A549 (cell line): ENCODE results near the gene CRTC3. TPM values are rescaled to one million over a fixed set of nuclear protein-coding genes. Genes with fewer than 3 reads are reported as not detected.
A peak's percentile ranks its signal among the peaks of the same experiment; 100 is the strongest.

Experiments
- ATAC-seq, 2 experiments: fragments of 200-7000 bp in 1 of 2; fragments of >200 bp in 1 of 2; cut with Nextera tagmentation in 1 of 2; cut with Tn5 transposase in 1 of 2; 3 replicates each; pipeline versions ENCODE4 v1.8.0 to v1.9.1; 2018 to 2020; ENCODE audit warnings: mild to moderate bottlenecking in 1 of 2, moderate library complexity in 1 of 2
- CTCF ChIA-PET: fragments of 300-600 bp; sonication (Branson Sonifier 250); formaldehyde crosslinking; extraction: SDS; loops from one replicate; lab custom pipeline; 2021; ENCODE audit warnings: antibody characterized with exemption, inconsistent platforms; lab: Yijun Ruan, JAX
- POLR2A ChIA-PET: fragments of 350-600 bp; formaldehyde crosslinking; extraction: SDS; loops from one replicate; lab custom pipeline; 2021; ENCODE audit warnings: antibody characterized with exemption, inconsistent platforms; lab: Yijun Ruan, JAX
- DNase-seq, 2 experiments: peaks; one replicate each; pipeline versions ENCODE4 v3.0.0 to v3.0.0-alpha.2; 2011 to 2016; ENCODE audit warnings: low read depth in 1 of 2, low spot score in 1 of 2
- FAIRE-seq: peaks from 2 replicates; lab custom pipeline; 2011; peaks lifted over from hg19 to GRCh38; lab: Jason Lieb, UNC
- H3K27ac ChIP-seq, 2 experiments: fragments of >200 bp; sonication (Bioruptor Twin); formaldehyde crosslinking; 3 replicates each; pipeline ENCODE4 v1.5.1; 2016 to 2017
- H3K4me1 ChIP-seq: fragments of >200 bp; sonication (Bioruptor Twin); formaldehyde crosslinking; 3 replicates; pipeline ENCODE4 v1.6.1; 2016
- H3K4me2 ChIP-seq: fragments of >200 bp; sonication (Bioruptor Twin); formaldehyde crosslinking; 3 replicates; pipeline ENCODE4 v1.6.1; 2016
- H3K4me3 ChIP-seq: fragments of >200 bp; sonication (Bioruptor Twin); formaldehyde crosslinking; 3 replicates; pipeline ENCODE4 v1.5.1; 2016
- H3K9me3 ChIP-seq: fragments of >200 bp; sonication (Bioruptor Twin); formaldehyde crosslinking; 3 replicates; pipeline ENCODE4 v1.6.1; 2016
- CTCF ChIP-seq: fragments of >200 bp; sonication (Bioruptor Twin); formaldehyde crosslinking; IDR thresholded peaks from 3 replicates; pipeline ENCODE4 v1.5.1; 2016
- EP300 ChIP-seq, 2 experiments: fragments of >200 bp; sonication (Bioruptor Twin); formaldehyde crosslinking; IDR thresholded peaks; 2 replicates in 1 of 2; 3 replicates in 1 of 2; pipeline ENCODE4 v1.6.1; 2016 to 2017
- FOSB ChIP-seq: fragments of 250-450 bp; sonication (Bioruptor Pico); IDR thresholded peaks from 2 replicates; pipeline ENCODE4 v1.5.0; 2020; ENCODE audit warnings: mild to moderate bottlenecking, moderate library complexity
- FOSL2 ChIP-seq, 2 experiments: fragments of 450-650 bp in 1 of 2; fragments of >200 bp in 1 of 2; sonication (Bioruptor Twin) in 1 of 2; formaldehyde crosslinking; IDR thresholded peaks; 2 replicates each; pipeline versions ENCODE4 v1.5.0 to v1.6.1; 2016 to 2020; ENCODE audit warnings: mild to moderate bottlenecking in 1 of 2, moderate library complexity in 1 of 2
- GATA3 ChIP-seq: IDR thresholded peaks from 2 replicates; pipeline ENCODE4 v1.6.1; 2012; ENCODE audit warnings: borderline replicate concordance
- HEYL ChIP-seq: fragments of 250-450 bp; sonication (Bioruptor Pico); IDR thresholded peaks from 2 replicates; pipeline ENCODE4 v1.8.0; 2021; ENCODE audit warnings: mild to moderate bottlenecking, moderate library complexity
- HMGXB4 ChIP-seq: fragments of 250-450 bp; sonication (Bioruptor Pico); IDR thresholded peaks from 2 replicates; pipeline ENCODE4 v1.5.0; 2021; ENCODE audit warnings: mild to moderate bottlenecking, moderate library complexity, borderline replicate concordance
- HOXB13 ChIP-seq: fragments of 250-450 bp; sonication (Bioruptor Pico); IDR thresholded peaks from 2 replicates; pipeline ENCODE4 v1.5.0; 2020; ENCODE audit warnings: low read depth, mild to moderate bottlenecking, moderate library complexity
- NFE2L2 ChIP-seq: fragments of 150-350 bp; conservative IDR thresholded peaks from 2 replicates; pipeline ENCODE4 v1.6.1; 2014; ENCODE audit warnings: low read length
- NR3C1 ChIP-seq: fragments of >200 bp; sonication (Bioruptor Twin); formaldehyde crosslinking; IDR thresholded peaks from 3 replicates; pipeline ENCODE4 v1.6.1; 2017
- PHF8 ChIP-seq: fragments of 200-600 bp; sonication (generic); IDR thresholded peaks from 2 replicates; pipeline ENCODE4 v1.6.1; 2016; ENCODE audit warnings: low read depth, mild to moderate bottlenecking, antibody characterized with exemption, moderate library complexity, borderline replicate concordance
- POLR2AphosphoS2 ChIP-seq: conservative IDR thresholded peaks from 2 replicates; pipeline ENCODE4 v1.6.1; 2012; ENCODE audit warnings: low read length, improper control_type of control experiment, inconsistent platforms
- RAD21 ChIP-seq, 2 experiments: fragments of >200 bp in 1 of 2; sonication (Bioruptor Twin) in 1 of 2; formaldehyde crosslinking in 1 of 2; IDR thresholded peaks in 1 of 2; conservative IDR thresholded peaks in 1 of 2; 2 replicates in 1 of 2; 3 replicates in 1 of 2; pipeline ENCODE4 v1.6.1; 2012 to 2018; ENCODE audit warnings: inconsistent platforms in 1 of 2
- RARB ChIP-seq: fragments of 250-450 bp; sonication (Bioruptor Pico); IDR thresholded peaks from 2 replicates; pipeline ENCODE4 v1.8.0; 2021; ENCODE audit warnings: mild to moderate bottlenecking, moderate library complexity
- RFX5 ChIP-seq: fragments of 450-650 bp; IDR thresholded peaks from 2 replicates; pipeline ENCODE4 v1.7.1; 2014; ENCODE audit warnings: antibody characterized with exemption, mild to moderate bottlenecking, moderate library complexity
- SREBF2 ChIP-seq: fragments of 450-650 bp; IDR thresholded peaks from 2 replicates; pipeline ENCODE4 v1.6.1; 2014; ENCODE audit warnings: mild to moderate bottlenecking, moderate library complexity
- USF2 ChIP-seq: fragments of 450-650 bp; IDR thresholded peaks from 2 replicates; pipeline ENCODE4 v1.6.1; 2014; ENCODE audit warnings: antibody characterized with exemption
- ZNF302 ChIP-seq: fragments of 250-450 bp; sonication (Bioruptor Pico); IDR thresholded peaks from 2 replicates; pipeline ENCODE4 v1.9.0; 2021; ENCODE audit warnings: inconsistent platforms, mild to moderate bottlenecking, moderate library complexity
- WGBS: methylation state at CpG from one replicate; pipeline ENCODE4 v1.1.6; 2017; ENCODE audit errors: missing lambda C conversion rate; 5-methylcytosine and 5-hydroxymethylcytosine counted together
- polyA plus RNA-seq, 4 experiments: library from polyadenylated mRNA; depleted of rRNA in 3 of 4; stranded (reverse); fragments of >200 nt; fragmentation: RNase III in 1 of 4; extraction: RNeasy Plus Mini Kit Qiagen cat#74134 plus additional on column Dnase treatment in 1 of 4; gene quantifications; 2 replicates in 3 of 4; 3 replicates in 1 of 4; pipeline ENCODE4 v1.2.3, GENCODE V29; 2011 to 2017

The CRTC3 gene
- polyA plus RNA-seq, 2 of the 4 experiments (the other 2 are of a cell fraction), result 17.5 to 30.5 TPM

- Histone ChIP-seq H3K4me3 (no peak overlapping the region), H3K27ac (peak overlapping the region in 1 of 2 experiments; percentile 26; a peak in 2 of 6 replicates), H3K4me1 (peaks cover 36% of the 10 kb centered on the region), H3K9me3 (no peaks in the 10 kb centered on the region), H3K4me2 (no peak overlapping the region)
- POLR2A ChIA-PET, result no interaction called here
- DNase-seq, result peak in 1 of 2 experiments; percentile 56
- CTCF ChIA-PET, result interaction anchor here (0.6 to 1.9 kb wide), 5 partner anchors 13 to 325 kb away, joined by 3 to 9 read pairs (median 4); no protein-coding TSS in a partner anchor
- WGBS, result 77% methylated on average over 7 of the region's 7 CpGs
- no peak for FAIRE-seq
- peak; percentile 55 to 78; a peak in 4 of 6 replicates for ATAC-seq
- TF ChIP-seq GATA3 (no peak), RAD21 (conservative IDR thresholded peaks at IDR 0.05 in 1 of 2, IDR thresholded peaks at IDR 0.05 in 1 of 2) (peak; percentile 26 to 37; a peak in 4 of 5 replicates), CTCF (peak; percentile 21; the same call in 1 of the 3 replicates)
Measured at GRCh38 chr15:90598031-90598577, 68.4 kb downstream of the CRTC3 start.

GRCh38 chr15:90598679-90599078, 69.0 kb downstream of the CRTC3 start:
- Histone ChIP-seq H3K4me1 (peaks cover 30% of the 10 kb centered on the region), H3K4me2 (no peak overlapping the region)
- ATAC-seq, result no peak
- WGBS, result 92% methylated on average over 10 of the region's 10 CpGs
- TF ChIP-seq ZNF302 (no peak), USF2 (no peak), POLR2AphosphoS2 (no peak), RFX5 (no peak), HEYL (CRISPR knock-in tag) (no peak), PHF8 (no peak), SREBF2 (no peak), NFE2L2 (no peak), EP300 (IDR thresholded peaks at IDR 0.05) (no peak), NR3C1 (no peak), RARB (no peak)
- TF ChIP-seq, all 56 proteins: peak for 0
- Histone ChIP-seq H3K27ac (no peak overlapping the region), H3K4me3 (no peak overlapping the region), H3K9me3 (no peaks in the 10 kb centered on the region)
- FAIRE-seq (no peak), DNase-seq (no peak)
- ChIA-PET CTCF (interaction anchor here (1.3 to 1.9 kb wide), 3 partner anchors 13 to 305 kb away, joined by 3 to 9 read pairs (median 6); no protein-coding TSS in a partner anchor), POLR2A (no interaction called here)

- Histone ChIP-seq H3K27ac (no peak overlapping the region), H3K4me3 (no peak overlapping the region), H3K9me3 (no peaks in the 10 kb centered on the region), H3K4me1 (peaks cover 25% of the 10 kb centered on the region), H3K4me2 (no peak overlapping the region)
- 93% methylated on average over 4 of the region's 4 CpGs for WGBS
- TF ChIP-seq FOSL2 (IDR thresholded peaks at IDR 0.05), result no peak
- TF ChIP-seq FOSL2 (CRISPR knock-in tag; IDR thresholded peaks at IDR 0.05), result no peak
- POLR2A ChIA-PET, result no interaction called here
- CTCF ChIA-PET, result interaction anchor here (0.7 to 1.9 kb wide), 4 partner anchors 14 to 306 kb away, joined by 3 to 9 read pairs (median 4); no protein-coding TSS in a partner anchor
- ATAC-seq (no peak), DNase-seq (no peak), FAIRE-seq (no peak)
Measured at GRCh38 chr15:90599116-90599515, 69.4 kb downstream of the CRTC3 start.

GRCh38 chr15:90599644-90600043, 69.9 kb downstream of the CRTC3 start:
- DNase-seq, result no peak
- no peak for FAIRE-seq
- WGBS, result 91% methylated on average over 6 of the region's 6 CpGs
- H3K9me3 ChIP-seq, result no peaks in the 10 kb centered on the region
- no peak overlapping the region for H3K4me3 ChIP-seq
- no peak for TF ChIP-seq HOXB13 (CRISPR knock-in tag)
- TF ChIP-seq NFE2L2, result no peak
- TF ChIP-seq FOSB (CRISPR knock-in tag), result no peak
- no peak for TF ChIP-seq HMGXB4 (CRISPR knock-in tag)
- POLR2A ChIA-PET, result no interaction called here
- CTCF ChIA-PET, result interaction anchor here (0.7 to 1.9 kb wide), 5 partner anchors 14 to 306 kb away, joined by 3 to 9 read pairs (median 3); no protein-coding TSS in a partner anchor
- no peak overlapping the region for H3K4me2 ChIP-seq
- H3K4me1 ChIP-seq, result peaks cover 20% of the 10 kb centered on the region
- no peak for ATAC-seq
- no peak overlapping the region for H3K27ac ChIP-seq
